Endothelial cell of umbilical vein (primary cell): ENCODE data around the gene CDT1. TPM values are rescaled to one million over a fixed set of nuclear protein-coding genes. Genes with fewer than 3 reads are reported as not detected.

Source experiments
- BruUV-seq: library from RNA; stranded (reverse); fragments of 400-500 nt; replicated peaks from 2 replicates; lab custom pipeline; 2021; lab: Mats Ljungman, UMichigan
- CTCF ChIA-PET: fragments of 300-600, 350-600 bp; sonication (Branson Sonifier 250); formaldehyde crosslinking; loops from one replicate; lab custom pipeline; 2021; ENCODE audit warnings: antibody characterized with exemption, inconsistent platforms; lab: Charles Lee
- POLR2A ChIA-PET: fragments of 300-600, 350-600 bp; sonication (Branson Sonifier 250); formaldehyde crosslinking; loops from one replicate; lab custom pipeline; 2021; ENCODE audit warnings: antibody characterized with exemption, inconsistent platforms; lab: Charles Lee
- DNase-seq: peaks from one replicate; pipeline ENCODE4 v3.0.0-alpha.2; 2011; ENCODE audit warnings: low read depth, low spot score
- FAIRE-seq: peaks from 2 replicates; lab custom pipeline; 2011; peaks lifted over from hg19 to GRCh38; lab: Jason Lieb, UNC
- H2AFZ ChIP-seq: 2 replicates; pipeline ENCODE4 v1.6.0; 2012; ENCODE audit warnings: low read depth, low read length, control low read depth, inconsistent platforms
- H3K27ac ChIP-seq: 2 replicates; pipeline ENCODE4 v1.5.1; 2011; ENCODE audit warnings: low read depth, mild to moderate bottlenecking, control low read depth, low read length, moderate library complexity; ENCODE audit not compliant: insufficient read depth
- H3K27me3 ChIP-seq, 2 experiments: 2 replicates each; pipeline versions ENCODE4 v1.6.0 to v1.6.1; 2011; ENCODE audit warnings: low read length in 2 of 2, mixed read lengths in 1 of 2; ENCODE audit not compliant: control insufficient read depth in 2 of 2, insufficient read depth in 2 of 2
- H3K36me3 ChIP-seq, 2 experiments: 2 replicates in 1 of 2; 3 replicates in 1 of 2; pipeline ENCODE4 v1.5.1; 2011; ENCODE audit warnings: low read length in 2 of 2, mild to moderate bottlenecking in 1 of 2, moderate library complexity in 1 of 2; ENCODE audit not compliant: control insufficient read depth in 2 of 2, insufficient read depth in 2 of 2; ENCODE audit errors: extremely low read depth in 1 of 2
- H3K4me1 ChIP-seq: 3 replicates; pipeline ENCODE4 v1.5.1; 2011; ENCODE audit warnings: mild to moderate bottlenecking, low read length; ENCODE audit not compliant: control insufficient read depth, insufficient read depth; ENCODE audit errors: extremely low read depth
- H3K4me2 ChIP-seq: 2 replicates; pipeline ENCODE4 v1.6.1; 2011; ENCODE audit warnings: low read length, control low read depth, mixed read lengths; ENCODE audit not compliant: insufficient read depth
- H3K4me3 ChIP-seq, 3 experiments: fragments of 200-600 bp in 1 of 3; sonication (generic), shearing (Covaris generic) in 1 of 3; replicated peaks in 1 of 3; 2 replicates each; pipeline ENCODE4 v1.5.1; 2011 to 2016; ENCODE audit warnings: control low read depth in 3 of 3, low read length in 3 of 3, mild to moderate bottlenecking in 2 of 3, inconsistent platforms in 1 of 3, low read depth in 1 of 3, moderate library complexity in 1 of 3; ENCODE audit not compliant: insufficient read depth in 1 of 3
- H3K79me2 ChIP-seq: 2 replicates; pipeline ENCODE4 v1.6.0; 2012; ENCODE audit warnings: low read length, inconsistent platforms; ENCODE audit not compliant: control insufficient read depth, insufficient read depth
- H3K9ac ChIP-seq: replicated peaks from 2 replicates; pipeline ENCODE3; 2011; ENCODE audit warnings: low read length, control low read depth; ENCODE audit not compliant: insufficient read depth; ENCODE audit errors: extremely low read depth
- H3K9me1 ChIP-seq: replicated peaks from 3 replicates; pipeline ENCODE4 v1.6.0; 2011; ENCODE audit warnings: mild to moderate bottlenecking, low read length; ENCODE audit not compliant: control insufficient read depth, insufficient read depth; ENCODE audit errors: extremely low read depth
- H3K9me3 ChIP-seq: replicated peaks from 2 replicates; pipeline ENCODE4 v1.5.1; 2012; ENCODE audit warnings: low read length, inconsistent platforms; ENCODE audit not compliant: control insufficient read depth, insufficient read depth
- H4K20me1 ChIP-seq: replicated peaks from 2 replicates; pipeline ENCODE3; 2011; ENCODE audit warnings: mild to moderate bottlenecking, low read length; ENCODE audit not compliant: control insufficient read depth, insufficient read depth; ENCODE audit errors: extremely low read depth
- EZH2 ChIP-seq: IDR thresholded peaks from 2 replicates; pipeline ENCODE4 v1.6.1; 2012; ENCODE audit warnings: borderline replicate concordance, low read depth, mild to moderate bottlenecking, moderate library complexity, low read length, inconsistent platforms; ENCODE audit not compliant: severe bottlenecking
- GATA2 ChIP-seq: IDR thresholded peaks from 2 replicates; pipeline ENCODE4 v1.7.0; 2011; ENCODE audit warnings: low read depth, mild to moderate bottlenecking, moderate library complexity, mixed read lengths, low read length; ENCODE audit not compliant: insufficient read length, insufficient read depth
- MAX ChIP-seq: IDR thresholded peaks from 2 replicates; pipeline ENCODE4 v1.6.1; 2011; ENCODE audit not compliant: insufficient read depth, insufficient read length
- MYC ChIP-seq: IDR thresholded peaks from one replicate; pipeline ENCODE4 v1.6.1; 2011; ENCODE audit warnings: mild to moderate bottlenecking, low read depth, low read length
- dilution Hi-C: fragments of 300-500 bp; cut with MboI; formaldehyde crosslinking; loops from one replicate; pipeline ENCODE4 v1.15.0; 2019; ENCODE audit warnings: low sequenced_read_pairs; ENCODE audit not compliant: extremely low pct_ligation_motif_present
- intact Hi-C: fragments of 100-400 bp; cut with micrococcal nuclease; formaldehyde crosslinking; loops from one replicate; pipeline ENCODE4 v1.10.0; 2022
- polyA plus RNA-seq, 4 experiments: library from polyadenylated mRNA; depleted of rRNA in 3 of 4; stranded (reverse) in 3 of 4; unstranded in 1 of 4; fragments of >200 nt; gene quantifications; 2 replicates each; pipeline versions ENCODE4 v1.2.1 to v1.2.3, GENCODE V29; 2011 to 2012; ENCODE audit warnings: missing spikeins in 1 of 4
- total RNA-seq: library from RNA; stranded (reverse); gene quantifications from 2 replicates; pipeline ENCODE4 v1.2.3, GENCODE V29; 2021
- TF ChIP-seq, protein P1 (sequence below), 2 donors: IDR thresholded peaks; 1 replicate in 1 of 2; 2 replicates in 1 of 2; pipeline ENCODE4 v1.5.1; 2011; ENCODE audit warnings: low read length in 2 of 2, mild to moderate bottlenecking in 2 of 2, moderate library complexity in 2 of 2, control low read depth in 1 of 2, inconsistent platforms in 1 of 2, low read depth in 1 of 2; ENCODE audit not compliant: insufficient read depth in 1 of 2; ENCODE audit errors: extremely low read depth in 1 of 2

CDT1 gene
- total and polyA plus RNA-seq, 2 donors (not counting 3 experiments of a cell fraction or from before 2014, with no cell fraction given), result 15.6 to 30.6 TPM

GRCh38 chr16:88789594-88789993, 14.0 kb upstream of the CDT1 start:
- Histone ChIP-seq H4K20me1 (no peaks in the 10 kb centered on the region), H3K4me3 (no peak overlapping the region), H3K79me2 (no peaks in the 10 kb centered on the region), H3K9ac (no peak overlapping the region), H3K4me2 (no peak overlapping the region), H3K27me3 (peaks cover 0 to 4% of the 10 kb centered on the region in 2 experiments), H3K9me1 (no peaks in the 10 kb centered on the region), H3K27ac (no peak overlapping the region), H3K36me3 (no peaks in the 10 kb centered on the region), H2AFZ (no peak overlapping the region), H3K4me1 (peaks cover 2% of the 10 kb centered on the region), H3K9me3 (no peaks in the 10 kb centered on the region)
- intact Hi-C loops (no loop called here), dilution Hi-C loops (no loop called here)
- no TSS peak for BruUV-seq
- DNase-seq, result no peak
- TF ChIP-seq, protein P1, sequence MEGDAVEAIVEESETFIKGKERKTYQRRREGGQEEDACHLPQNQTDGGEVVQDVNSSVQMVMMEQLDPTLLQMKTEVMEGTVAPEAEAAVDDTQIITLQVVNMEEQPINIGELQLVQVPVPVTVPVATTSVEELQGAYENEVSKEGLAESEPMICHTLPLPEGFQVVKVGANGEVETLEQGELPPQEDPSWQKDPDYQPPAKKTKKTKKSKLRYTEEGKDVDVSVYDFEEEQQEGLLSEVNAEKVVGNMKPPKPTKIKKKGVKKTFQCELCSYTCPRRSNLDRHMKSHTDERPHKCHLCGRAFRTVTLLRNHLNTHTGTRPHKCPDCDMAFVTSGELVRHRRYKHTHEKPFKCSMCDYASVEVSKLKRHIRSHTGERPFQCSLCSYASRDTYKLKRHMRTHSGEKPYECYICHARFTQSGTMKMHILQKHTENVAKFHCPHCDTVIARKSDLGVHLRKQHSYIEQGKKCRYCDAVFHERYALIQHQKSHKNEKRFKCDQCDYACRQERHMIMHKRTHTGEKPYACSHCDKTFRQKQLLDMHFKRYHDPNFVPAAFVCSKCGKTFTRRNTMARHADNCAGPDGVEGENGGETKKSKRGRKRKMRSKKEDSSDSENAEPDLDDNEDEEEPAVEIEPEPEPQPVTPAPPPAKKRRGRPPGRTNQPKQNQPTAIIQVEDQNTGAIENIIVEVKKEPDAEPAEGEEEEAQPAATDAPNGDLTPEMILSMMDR (IDR thresholded peaks at IDR 0.05; ENCODE audit: extremely low read depth in 1 of 2, insufficient read depth in 1 of 2, low read depth in 1 of 2, low read length in 2 of 2), result no peak
- ChIA-PET POLR2A (no interaction called here), CTCF (no interaction called here)
- no peak for FAIRE-seq

DNA sequence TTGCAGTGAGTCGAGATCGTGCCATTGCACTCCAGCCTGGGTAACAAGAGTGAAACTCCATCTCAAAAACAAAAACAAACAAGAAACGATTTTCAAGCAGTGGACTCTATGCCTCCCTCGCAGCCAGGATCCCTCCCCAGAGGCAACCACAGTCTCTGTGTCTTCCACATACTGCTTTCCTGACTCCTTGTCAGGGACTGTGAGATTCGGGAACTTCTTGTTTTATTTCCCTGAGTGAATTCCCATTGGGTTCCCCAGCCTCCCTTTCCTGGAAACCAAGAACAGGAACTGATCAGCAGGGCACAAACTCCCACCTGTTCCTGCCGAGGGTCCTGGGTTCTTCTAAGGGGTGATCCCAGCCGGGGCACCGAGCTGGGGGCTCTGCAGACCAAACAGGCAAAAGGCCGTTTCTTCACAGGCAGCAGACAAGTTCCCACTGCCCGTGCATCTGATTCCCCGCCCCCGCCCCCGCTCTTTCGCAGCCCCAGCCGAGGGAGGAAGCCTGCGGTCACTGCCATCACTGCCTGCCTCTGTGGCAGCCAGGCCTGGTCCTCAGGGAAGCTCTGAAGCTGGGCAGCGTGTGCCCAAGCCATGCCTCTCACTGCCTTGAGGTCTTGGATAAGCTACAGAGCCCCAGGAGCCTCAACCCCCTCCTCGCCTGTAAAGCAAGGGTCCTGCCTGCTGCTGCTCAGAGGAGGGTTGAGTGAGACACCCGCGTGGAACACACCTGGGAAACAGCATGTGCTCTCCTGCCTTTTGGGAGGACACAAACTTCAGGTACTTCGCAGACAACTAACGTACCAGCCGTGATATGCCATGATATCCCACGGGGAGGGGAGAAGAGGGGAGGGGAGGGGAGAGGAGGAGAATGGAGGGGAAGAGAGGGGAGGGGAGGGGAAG, 13.0 kb upstream of the CDT1 start:
- dilution Hi-C loops, result no loop called here
- Histone ChIP-seq H3K79me2 (no peaks in the 10 kb centered on the region), H3K4me2 (no peak overlapping the region), H4K20me1 (no peaks in the 10 kb centered on the region), H3K9me3 (no peaks in the 10 kb centered on the region), H3K4me1 (peaks cover 1% of the 10 kb centered on the region), H3K4me3 (no peak overlapping the region), H3K9me1 (no peaks in the 10 kb centered on the region), H3K27ac (no peak overlapping the region), H3K36me3 (no peaks in the 10 kb centered on the region), H2AFZ (peak overlapping the region; percentile 36), H3K9ac (no peak overlapping the region), H3K27me3 (peaks cover 0 to 4% of the 10 kb centered on the region in 2 experiments)
- BruUV-seq, result no TSS peak
- ChIA-PET CTCF (no interaction called here), POLR2A (no interaction called here)
- FAIRE-seq, result peak; percentile 24
- no peak for TF ChIP-seq MYC
- no peak for TF ChIP-seq MAX
- TF ChIP-seq GATA2, result no peak
- TF ChIP-seq EZH2, result no peak
- DNase-seq, result no peak
- intact Hi-C loops, result no loop called here
